Transverse colon (tissue), 4 donors: ENCODE measurements around the gene TALDO1.

Experiments used
- POLR2A ChIP-seq: fragments of 450-650 bp; IDR thresholded peaks from one replicate; pipeline ENCODE4 v1.6.1; 2016; ENCODE audit warnings: antibody characterized with exemption, mild to moderate bottlenecking, moderate library complexity
- POLR2AphosphoS5 ChIP-seq, 3 donors: sonication (generic); formaldehyde crosslinking; IDR thresholded peaks; one replicate each; pipeline ENCODE4 v1.6.1; 2016; ENCODE audit warnings: antibody characterized with exemption in 3 of 3
- TF ChIP-seq, protein P1 (sequence below), 5 experiments: fragments of 200-600 bp in 3 of 5; fragments of 450-650 bp in 2 of 5; sonication (generic) in 3 of 5; IDR thresholded peaks; 1 replicate in 2 of 5; 2 replicates in 3 of 5; pipeline ENCODE4 v1.5.1; 2016 to 2017; ENCODE audit warnings: antibody characterized with exemption in 5 of 5, inconsistent platforms in 3 of 5, mild to moderate bottlenecking in 2 of 5, moderate library complexity in 1 of 5

DNA sequence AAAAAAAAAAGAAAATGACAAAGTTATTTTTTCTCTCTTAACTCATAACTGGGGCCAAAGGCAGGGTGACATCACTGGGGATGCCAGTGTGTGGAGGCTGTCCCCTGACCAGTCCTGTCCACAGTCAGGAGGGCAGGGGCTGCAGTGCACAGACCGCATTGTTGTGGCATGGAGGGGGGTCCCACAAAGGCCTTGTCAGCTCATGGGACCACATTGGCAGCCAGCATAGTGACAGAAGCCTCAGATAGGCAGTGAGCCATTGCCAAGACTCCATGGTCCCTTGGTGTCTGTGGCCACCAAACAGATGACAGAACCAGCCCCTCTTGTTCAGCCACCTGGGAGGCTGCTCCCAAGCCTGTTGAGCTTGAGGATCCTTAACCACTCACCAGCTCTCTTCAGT, 47.5 kb upstream of the TALDO1 start:
- TF ChIP-seq, protein P1, sequence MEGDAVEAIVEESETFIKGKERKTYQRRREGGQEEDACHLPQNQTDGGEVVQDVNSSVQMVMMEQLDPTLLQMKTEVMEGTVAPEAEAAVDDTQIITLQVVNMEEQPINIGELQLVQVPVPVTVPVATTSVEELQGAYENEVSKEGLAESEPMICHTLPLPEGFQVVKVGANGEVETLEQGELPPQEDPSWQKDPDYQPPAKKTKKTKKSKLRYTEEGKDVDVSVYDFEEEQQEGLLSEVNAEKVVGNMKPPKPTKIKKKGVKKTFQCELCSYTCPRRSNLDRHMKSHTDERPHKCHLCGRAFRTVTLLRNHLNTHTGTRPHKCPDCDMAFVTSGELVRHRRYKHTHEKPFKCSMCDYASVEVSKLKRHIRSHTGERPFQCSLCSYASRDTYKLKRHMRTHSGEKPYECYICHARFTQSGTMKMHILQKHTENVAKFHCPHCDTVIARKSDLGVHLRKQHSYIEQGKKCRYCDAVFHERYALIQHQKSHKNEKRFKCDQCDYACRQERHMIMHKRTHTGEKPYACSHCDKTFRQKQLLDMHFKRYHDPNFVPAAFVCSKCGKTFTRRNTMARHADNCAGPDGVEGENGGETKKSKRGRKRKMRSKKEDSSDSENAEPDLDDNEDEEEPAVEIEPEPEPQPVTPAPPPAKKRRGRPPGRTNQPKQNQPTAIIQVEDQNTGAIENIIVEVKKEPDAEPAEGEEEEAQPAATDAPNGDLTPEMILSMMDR (IDR thresholded peaks at IDR 0.05), result no peak
- no peak for TF ChIP-seq POLR2A
- no peak for TF ChIP-seq POLR2AphosphoS5 (IDR thresholded peaks at IDR 0.05)
